ENCODE results near the gene RNASEH2B.

Gene RNASEH2B, protein sequence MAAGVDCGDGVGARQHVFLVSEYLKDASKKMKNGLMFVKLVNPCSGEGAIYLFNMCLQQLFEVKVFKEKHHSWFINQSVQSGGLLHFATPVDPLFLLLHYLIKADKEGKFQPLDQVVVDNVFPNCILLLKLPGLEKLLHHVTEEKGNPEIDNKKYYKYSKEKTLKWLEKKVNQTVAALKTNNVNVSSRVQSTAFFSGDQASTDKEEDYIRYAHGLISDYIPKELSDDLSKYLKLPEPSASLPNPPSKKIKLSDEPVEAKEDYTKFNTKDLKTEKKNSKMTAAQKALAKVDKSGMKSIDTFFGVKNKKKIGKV

DNA sequence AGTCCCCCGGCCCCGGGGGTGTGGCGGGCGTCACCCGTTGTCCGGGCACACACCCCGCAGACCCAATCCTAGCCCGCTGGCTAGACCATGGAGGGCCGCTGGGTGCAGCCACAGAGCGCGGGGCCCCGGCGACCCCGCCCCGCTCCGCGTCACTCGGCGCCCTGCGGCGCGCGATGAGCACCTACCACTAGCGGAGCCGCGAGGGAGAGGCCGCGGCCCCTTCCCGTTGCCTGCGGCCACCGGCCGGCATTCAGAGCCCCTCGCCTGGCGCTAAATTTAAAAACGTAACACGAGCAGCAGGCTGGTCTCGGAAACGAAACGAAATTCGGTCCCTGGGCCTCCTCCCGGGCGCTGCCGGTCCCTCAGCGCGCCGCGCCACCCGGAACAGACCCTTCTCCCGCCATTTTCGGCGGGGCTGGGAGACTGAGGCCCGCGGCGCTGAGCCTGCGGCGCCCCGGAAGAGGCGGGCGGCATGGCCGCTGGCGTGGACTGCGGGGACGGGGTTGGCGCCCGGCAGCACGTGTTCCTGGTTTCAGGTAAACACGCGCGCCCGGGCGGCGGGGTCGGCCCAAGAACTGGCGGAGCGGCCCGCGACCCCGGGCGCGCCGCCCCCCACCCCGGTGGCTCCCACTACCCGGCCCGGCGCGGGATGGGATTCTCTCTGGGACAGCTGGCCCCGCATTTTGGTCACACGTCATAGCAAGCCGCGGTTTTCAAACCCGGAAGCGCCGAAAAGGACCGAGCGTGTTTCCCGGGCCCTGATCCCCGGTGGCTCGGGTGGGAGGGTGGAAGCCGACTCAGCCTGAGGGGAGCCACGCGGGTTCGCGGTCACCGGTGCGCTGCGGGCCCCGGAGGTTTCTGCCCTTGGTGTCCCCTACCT is at the start of gene RNASEH2B:
Gene RNASEH2B, plus strand, starts transcription at position 187 of the 880 bp plus-strand sequence. Its CDS starts 286 bp downstream, at position 473.
- DNase-seq = peak in 48 of 51 donors; percentile 2 to 85 (median 60)

DNA sequence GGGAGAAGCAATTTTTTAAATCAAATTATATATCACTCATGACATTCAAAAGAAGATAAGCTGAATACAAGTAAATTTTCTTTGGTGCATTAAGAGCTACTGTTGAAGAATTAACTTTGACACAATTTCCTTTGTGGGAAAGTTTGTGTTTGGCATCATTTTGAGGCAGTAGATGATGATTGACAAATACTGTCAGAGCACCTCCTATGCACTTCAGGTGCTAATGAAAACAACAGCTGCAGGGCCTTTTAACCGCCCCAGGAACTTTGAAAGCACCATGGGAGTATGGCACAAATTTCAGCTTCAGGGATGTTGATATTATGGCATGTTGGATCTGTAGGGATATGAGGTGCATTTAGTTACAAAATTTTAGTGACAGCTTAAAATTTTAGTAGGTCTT is 45.1 kb upstream of the RNASEH2B start:
- DNase-seq = no peak

GRCh38 chr13:50866817-50867636 is 42.6 kb upstream of the RNASEH2B start:
- DNase-seq = no peak

DNA sequence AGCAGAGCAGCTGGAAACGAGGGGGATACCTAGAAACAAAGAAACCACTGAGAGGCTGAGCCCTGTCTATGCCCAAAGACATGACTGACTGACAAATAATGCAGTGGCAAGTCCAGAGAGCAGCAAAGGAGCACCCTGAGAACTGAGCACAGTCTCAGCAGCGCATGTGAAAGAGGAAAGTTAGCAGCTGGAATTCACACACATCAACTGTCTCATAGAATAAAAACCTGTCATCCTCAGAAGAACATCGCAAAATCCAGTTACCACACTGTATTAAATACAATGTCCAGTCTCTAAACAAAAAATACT is 42.0 kb upstream of the RNASEH2B start:
- DNase-seq = no peak

- DNase-seq = no peak
These were observed 38.2 kb upstream of the RNASEH2B start for GRCh38 chr13:50871405-50871804.

GRCh38 chr13:50873467-50873866 is 36.1 kb upstream of the RNASEH2B start:
- DNase-seq = no peak

DNA sequence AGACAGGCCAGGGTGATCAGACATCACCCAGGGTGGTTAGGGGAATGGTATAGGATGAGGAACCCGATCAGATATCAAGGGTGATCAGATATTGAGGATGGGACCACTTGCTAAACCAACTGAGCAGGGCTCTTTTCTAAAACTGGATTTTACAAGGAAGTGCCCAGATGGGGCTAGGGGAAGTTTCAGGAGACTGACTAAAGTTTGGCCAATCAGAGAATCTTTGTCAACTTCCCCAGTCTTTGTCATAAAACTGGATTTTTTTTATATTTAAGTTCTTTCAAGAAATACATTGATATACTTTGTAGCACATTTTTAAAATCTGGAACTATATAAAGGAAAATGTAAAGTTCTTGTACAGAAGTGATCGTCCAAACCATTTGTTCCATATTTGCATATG is 35.6 kb upstream of the RNASEH2B start:
- no peak for DNase-seq

- no peak for DNase-seq
These were observed 26.7 kb upstream of the RNASEH2B start for GRCh38 chr13:50882816-50883435.

DNA sequence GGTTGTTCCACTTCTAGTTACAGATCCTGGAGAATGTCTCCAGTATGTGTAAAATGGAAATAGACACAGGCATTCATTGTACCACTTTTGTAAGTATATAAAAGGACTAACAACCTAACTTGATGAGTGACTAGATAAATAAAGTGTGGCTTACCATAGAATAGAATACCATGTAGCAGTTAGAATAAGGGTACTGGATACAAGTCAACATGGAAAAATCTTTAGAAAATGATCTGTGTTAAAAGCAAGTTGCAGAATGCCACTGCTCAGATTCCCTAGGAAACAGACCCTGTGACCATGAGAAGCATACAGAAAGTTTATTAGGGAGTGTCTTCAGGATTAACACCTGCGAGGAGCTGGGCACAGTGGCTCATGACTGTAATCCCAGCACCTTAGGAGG is 25.9 kb upstream of the RNASEH2B start:
- DNase-seq = no peak

- no peak for DNase-seq
These were observed 25.3 kb upstream of the RNASEH2B start for GRCh38 chr13:50884265-50884664.

DNA sequence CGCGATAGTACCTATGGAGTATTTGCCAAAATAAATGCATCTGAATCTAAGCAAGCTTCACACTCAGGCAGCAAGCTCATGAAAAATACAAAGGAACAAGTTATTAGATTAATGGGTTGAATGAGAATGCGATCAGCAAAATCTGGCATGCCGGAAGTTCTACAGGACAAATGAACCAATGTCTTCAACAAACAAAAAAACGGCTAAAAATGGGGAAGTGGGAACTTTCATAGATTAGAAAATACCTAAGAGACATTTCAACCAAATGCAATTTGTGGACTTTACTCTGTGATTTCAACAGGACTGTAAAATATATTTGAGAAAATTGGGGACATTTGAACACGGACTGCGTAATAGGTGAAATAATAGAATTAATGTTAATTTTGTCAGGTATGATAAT is 22.4 kb upstream of the RNASEH2B start:
- no peak for DNase-seq

DNA sequence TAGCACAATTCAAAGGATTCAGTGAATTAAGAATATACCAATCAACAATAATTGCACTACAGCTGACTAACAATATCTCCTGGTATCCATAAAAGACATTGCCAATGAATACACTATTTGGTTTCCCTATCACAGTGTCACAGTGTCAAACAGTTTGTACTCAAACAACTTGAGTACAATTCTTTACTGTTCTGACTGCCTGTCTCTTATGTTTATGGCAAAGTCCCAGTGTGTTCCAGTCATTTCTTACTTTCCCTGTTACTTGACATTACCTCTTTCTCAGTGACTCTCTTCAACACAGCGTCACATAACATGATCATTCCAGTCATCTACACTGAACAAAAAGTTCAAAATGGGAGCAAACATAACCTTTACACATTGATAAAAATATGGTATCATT is 21.2 kb upstream of the RNASEH2B start:
- no peak for DNase-seq

GRCh38 chr13:50889317-50889716 is 20.3 kb upstream of the RNASEH2B start:
- DNase-seq = no peak

GRCh38 chr13:50891206-50891605 is 18.4 kb upstream of the RNASEH2B start:
- DNase-seq = no peak

GRCh38 chr13:50892210-50892944 is 17.2 kb upstream of the RNASEH2B start:
- no peak for DNase-seq

DNA sequence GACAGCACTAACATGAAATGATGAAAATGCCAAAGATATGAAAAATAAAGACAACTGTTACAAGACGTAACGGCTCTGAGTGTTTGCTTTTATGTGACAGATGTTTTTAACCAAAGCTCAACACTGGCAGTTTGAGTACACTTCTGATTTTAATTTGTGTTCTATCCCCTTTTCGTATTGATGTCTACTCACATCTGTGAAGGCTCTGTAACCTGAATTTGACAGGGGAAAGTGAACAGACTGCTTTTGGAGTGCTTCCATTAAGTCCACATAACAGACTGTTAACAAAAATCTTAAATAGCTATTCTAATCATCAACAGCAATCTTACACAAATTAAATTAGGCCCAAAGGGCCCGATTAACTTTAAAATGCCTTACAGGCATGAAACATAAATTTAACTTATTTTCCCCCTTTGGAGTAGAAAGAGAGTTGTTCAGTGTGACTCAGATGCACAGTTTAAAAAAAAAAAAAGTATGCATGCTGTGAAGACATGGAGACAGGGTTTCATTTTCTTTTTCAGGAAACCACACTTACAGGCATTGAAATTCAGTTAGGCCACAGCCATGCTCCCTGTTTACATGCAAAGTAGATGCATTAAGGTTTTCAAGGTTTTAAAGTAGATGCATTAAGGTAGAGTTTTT is 16.3 kb upstream of the RNASEH2B start:
- no peak for DNase-seq

- DNase-seq = no peak
These were observed 15.6 kb upstream of the RNASEH2B start for GRCh38 chr13:50894012-50894411.

DNA sequence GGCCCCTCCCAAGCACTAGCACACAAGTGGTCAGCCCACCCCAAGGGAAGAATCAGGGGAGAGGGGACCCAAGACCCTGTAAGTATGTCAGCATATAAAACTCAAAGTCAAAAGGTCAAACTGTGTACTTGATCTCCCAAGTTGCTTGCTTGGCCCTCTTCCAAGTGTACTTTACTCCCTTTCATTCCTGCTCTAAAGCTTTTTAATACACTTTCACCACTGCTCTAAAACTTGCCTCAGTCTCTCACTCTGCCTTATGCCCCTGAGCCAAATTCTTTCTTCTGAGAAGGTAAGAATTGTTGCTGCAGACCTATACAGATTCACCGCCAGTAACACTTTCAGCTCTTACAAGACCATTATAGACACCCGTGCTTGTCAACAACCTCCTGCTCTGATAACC is 15.1 kb upstream of the RNASEH2B start:
- no peak for DNase-seq

DNA sequence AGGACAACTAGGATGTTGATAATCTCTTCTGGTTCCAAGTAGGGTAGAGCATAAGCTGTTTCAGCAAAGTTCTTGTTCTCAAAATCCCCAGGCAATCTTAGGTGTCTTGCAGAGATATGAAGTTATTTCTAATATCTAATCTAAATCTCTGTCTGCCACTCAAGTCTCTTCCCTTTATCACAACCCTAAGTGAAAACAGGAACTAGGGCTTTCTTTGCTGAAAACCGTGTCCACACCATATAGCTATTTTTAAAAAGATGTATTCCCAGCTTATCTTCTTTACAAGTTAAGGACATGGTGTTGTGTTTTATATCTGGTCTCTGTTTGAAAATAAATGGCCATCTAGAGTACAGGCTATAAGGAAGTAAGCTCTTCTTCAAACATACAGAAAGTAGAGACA is 11.3 kb upstream of the RNASEH2B start:
- no peak for DNase-seq

GRCh38 chr13:50901701-50902100 is 7.9 kb upstream of the RNASEH2B start:
- DNase-seq = no peak
